ENCODE measurements around the gene GATAD2B.

GATAD2B gene

DNA sequence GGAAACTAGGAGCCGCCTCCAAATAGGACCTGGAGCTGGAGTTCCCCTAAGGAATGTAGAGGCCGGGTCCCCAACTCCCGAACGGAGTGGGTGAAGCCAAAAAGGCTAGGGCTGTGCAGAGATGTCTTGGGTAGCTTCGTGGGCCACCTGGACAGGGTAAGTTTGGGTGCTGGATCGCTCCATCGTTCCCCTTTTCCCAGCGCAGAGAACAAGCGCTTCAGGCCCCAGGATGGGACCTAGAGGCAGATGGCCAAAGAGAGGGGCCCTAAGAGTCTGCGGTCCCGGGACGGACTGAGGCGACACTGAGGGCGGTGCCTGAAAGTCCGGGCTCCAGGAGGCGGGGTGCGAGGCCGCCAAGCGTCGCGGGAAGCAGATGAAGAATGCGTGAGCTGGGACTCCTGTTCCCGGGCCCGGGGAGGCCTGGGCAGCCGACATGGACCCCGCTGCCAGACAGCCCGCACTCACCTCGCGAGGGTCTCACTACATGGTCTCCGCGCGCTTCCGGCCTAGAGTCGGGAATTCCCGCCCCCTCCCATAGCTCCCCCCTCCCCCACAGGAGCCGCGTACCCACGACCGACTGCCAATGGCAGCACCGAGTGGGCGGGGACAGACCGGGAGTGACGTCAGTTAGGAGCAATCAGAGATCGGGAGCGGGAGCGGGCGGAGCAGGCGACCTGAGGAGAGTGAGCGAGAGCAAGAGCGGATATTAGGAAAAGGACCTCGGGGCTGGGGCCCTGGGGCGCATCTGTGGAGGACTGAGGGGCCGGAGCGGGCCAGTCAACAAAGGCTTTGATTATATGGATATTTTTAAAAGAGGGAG, 40.5 kb upstream of the GATAD2B start, which contains the start of gene SLC39A1:
Gene SLC39A1 (minus strand): TSS at position 508 of the 820 bp plus-strand sequence. CDS start 822 bp downstream, outside the sequence.
- peak; percentile 61; the same call in 1 of the 2 replicates for TF ChIP-seq POLR2AphosphoS5 (IDR thresholded peaks at IDR 0.05; ENCODE audit: borderline replicate concordance, low read depth, low read length)
- TF ChIP-seq FOXP2 (optimal IDR thresholded peaks at IDR 0.05; ENCODE audit: control extremely low read depth, extremely low read length, insufficient read depth), result no peak
- H3K4me3 ChIP-seq, result peak within 1 kb of the TSS; percentile 93
- H3K9me3 ChIP-seq (ENCODE audit: low read depth, low read length), result no peaks in the 10 kb centered on the region
- peak within 1 kb of the TSS; percentile 27 for H3K27ac ChIP-seq
- peak; percentile 86 for DNase-seq (ENCODE audit: low read depth, low spot score)
- peaks cover 15% of the 10 kb centered on the region; the same call in 1 of the 2 replicates for H3K36me3 ChIP-seq (ENCODE audit: insufficient read depth, low read length)
- H3K9ac ChIP-seq (ENCODE audit: insufficient read length), result peak within 1 kb of the TSS; percentile 93

DNA sequence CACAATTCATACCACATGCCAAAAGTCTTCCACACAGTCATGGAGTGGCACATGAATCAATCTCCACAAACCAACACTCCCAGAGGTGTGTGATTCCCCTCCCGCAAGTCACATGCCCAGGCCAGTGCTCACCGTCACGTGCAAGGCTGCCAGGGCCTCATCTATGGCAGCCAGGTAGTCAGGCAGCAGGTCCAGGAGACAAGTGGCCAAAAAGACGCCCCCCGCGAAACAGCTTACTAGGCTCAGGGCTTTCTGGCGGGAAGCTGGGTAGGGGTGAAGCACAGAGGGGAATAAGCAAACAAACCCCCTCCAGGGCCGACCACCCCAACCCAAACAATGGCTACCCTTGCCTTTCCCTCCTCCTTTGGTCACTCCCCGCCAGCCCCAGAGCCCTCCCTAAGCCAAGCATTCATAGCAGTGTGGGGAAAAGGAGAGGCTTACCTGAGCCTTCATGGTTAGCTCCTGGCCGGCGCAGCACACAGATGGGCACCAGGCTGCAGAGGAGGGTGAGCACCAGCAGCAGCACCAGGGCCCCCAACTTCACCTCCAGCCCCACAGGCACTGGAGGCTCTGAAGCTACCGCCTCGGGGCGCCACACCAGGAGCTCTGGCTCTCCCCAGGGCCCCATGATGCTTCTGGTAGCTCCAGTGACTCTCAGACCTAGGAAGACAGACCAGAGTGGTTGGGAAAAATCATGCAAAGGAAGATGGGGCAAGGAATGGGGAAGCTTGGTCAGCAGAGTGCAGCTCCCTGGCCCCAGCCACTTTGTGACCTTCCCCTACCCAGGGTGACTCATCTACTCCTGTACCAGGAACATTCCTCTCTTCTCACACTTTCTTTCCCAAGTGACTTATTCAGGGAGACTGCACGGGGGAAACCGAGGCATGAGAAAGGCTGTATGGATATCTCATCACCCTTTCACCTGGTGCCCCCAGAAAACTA, 39.6 kb upstream of the GATAD2B start:
- Histone ChIP-seq H3K27ac (peak overlapping the region; percentile 27; the same call in 1 of the 2 replicates), H3K4me3 (peak overlapping the region; percentile 93), H3K36me3 (ENCODE audit: insufficient read depth, low read length) (peaks cover 15% of the 10 kb centered on the region; the same call in 1 of the 2 replicates), H3K9ac (ENCODE audit: insufficient read length) (peak overlapping the region; percentile 93), H3K9me3 (ENCODE audit: low read depth, low read length) (no peaks in the 10 kb centered on the region)
- DNase-seq (ENCODE audit: low read depth, low spot score), result no peak
- no peak for TF ChIP-seq FOXP2 (optimal IDR thresholded peaks at IDR 0.05; ENCODE audit: control extremely low read depth, extremely low read length, insufficient read depth)
- no peak for TF ChIP-seq EZH2 (IDR thresholded peaks at IDR 0.05)
- TF ChIP-seq POLR2AphosphoS5 (IDR thresholded peaks at IDR 0.05; ENCODE audit: borderline replicate concordance, low read depth, low read length), result no peak; the same call in 1 of the 2 replicates

DNA sequence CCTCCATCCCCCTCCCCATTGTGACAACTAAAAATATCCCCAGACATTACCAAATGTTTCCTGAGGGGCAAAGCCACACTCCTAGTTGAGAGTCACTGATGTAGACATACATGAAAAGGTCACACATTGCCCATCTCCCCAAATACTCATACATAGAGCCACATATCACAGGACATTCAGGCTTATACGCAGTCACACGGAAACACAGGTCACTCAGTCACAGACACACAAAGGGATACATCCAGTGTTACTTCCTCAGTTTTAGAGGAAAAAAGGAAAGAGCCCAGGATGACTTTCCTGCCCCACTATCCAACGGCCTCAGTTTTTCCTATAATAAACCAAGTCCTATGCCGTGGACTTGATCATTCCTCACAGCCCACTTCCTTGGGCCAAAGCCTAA, 38.6 kb upstream of the GATAD2B start:
- Histone ChIP-seq H3K4me3 (peak overlapping the region; percentile 93), H3K9me3 (ENCODE audit: low read depth, low read length) (no peaks in the 10 kb centered on the region), H3K36me3 (ENCODE audit: insufficient read depth, low read length) (peaks cover 15% of the 10 kb centered on the region; the same call in 1 of the 2 replicates), H3K9ac (ENCODE audit: insufficient read length) (peak overlapping the region; percentile 93), H3K27ac (0 out of 2 replicates have a peak overlapping the region, but pooled peaks have one; percentile 27)
- DNase-seq (ENCODE audit: low read depth, low spot score), result no peak
- TF ChIP-seq EZH2 (IDR thresholded peaks at IDR 0.05) (no peak), FOXP2 (optimal IDR thresholded peaks at IDR 0.05; ENCODE audit: control extremely low read depth, extremely low read length, insufficient read depth) (no peak), POLR2AphosphoS5 (IDR thresholded peaks at IDR 0.05; ENCODE audit: borderline replicate concordance, low read depth, low read length) (no peak)

DNA sequence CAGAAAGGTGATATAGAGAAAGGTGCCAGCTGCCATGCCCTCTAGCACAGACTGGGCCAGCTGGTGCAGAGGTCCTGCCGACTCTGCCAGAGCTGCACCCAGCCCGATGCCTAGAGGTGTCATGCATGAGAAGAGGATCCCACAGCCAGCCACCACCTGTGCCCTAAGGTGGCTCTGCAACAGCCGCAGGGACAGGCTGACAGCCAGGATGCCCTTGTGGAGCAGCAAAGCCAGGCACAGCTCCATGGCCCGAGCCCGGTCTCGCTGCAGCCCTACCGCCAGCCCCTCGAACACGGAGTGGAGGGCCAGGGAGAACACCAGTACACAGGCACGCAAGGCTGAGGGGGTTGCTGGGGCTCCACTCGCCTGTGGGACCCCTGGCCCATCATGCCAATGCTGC, 37.4 kb upstream of the GATAD2B start:
- H3K36me3 ChIP-seq (ENCODE audit: insufficient read depth, low read length), result peaks cover 15% of the 10 kb centered on the region; the same call in 1 of the 2 replicates
- no peak for DNase-seq (ENCODE audit: low read depth, low spot score)
- TF ChIP-seq FOXP2 (optimal IDR thresholded peaks at IDR 0.05; ENCODE audit: control extremely low read depth, extremely low read length, insufficient read depth) (no peak), EZH2 (IDR thresholded peaks at IDR 0.05) (no peak), POLR2AphosphoS5 (IDR thresholded peaks at IDR 0.05; ENCODE audit: borderline replicate concordance, low read depth, low read length) (no peak)
- H3K9ac ChIP-seq (ENCODE audit: insufficient read length), result no peak overlapping the region
- no peaks in the 10 kb centered on the region for H3K9me3 ChIP-seq (ENCODE audit: low read depth, low read length)
- no peak overlapping the region for H3K4me3 ChIP-seq
- no peak overlapping the region for H3K27ac ChIP-seq

GRCh38 chr1:153959454-153959853, 36.7 kb upstream of the GATAD2B start:
- DNase-seq (ENCODE audit: low read depth, low spot score), result no peak
- no peak overlapping the region for H3K4me3 ChIP-seq
- no peaks in the 10 kb centered on the region for H3K9me3 ChIP-seq (ENCODE audit: low read depth, low read length)
- H3K27ac ChIP-seq, result peak overlapping the region; percentile 80; the same call in 1 of the 2 replicates
- no peak overlapping the region for H3K9ac ChIP-seq (ENCODE audit: insufficient read length)
- TF ChIP-seq FOXP2 (optimal IDR thresholded peaks at IDR 0.05; ENCODE audit: control extremely low read depth, extremely low read length, insufficient read depth) (no peak), POLR2AphosphoS5 (IDR thresholded peaks at IDR 0.05; ENCODE audit: borderline replicate concordance, low read depth, low read length) (no peak), EZH2 (IDR thresholded peaks at IDR 0.05) (no peak)
- H3K36me3 ChIP-seq (ENCODE audit: insufficient read depth, low read length), result peaks cover 15% of the 10 kb centered on the region; the same call in 1 of the 2 replicates

- H3K9me3 ChIP-seq (ENCODE audit: low read depth, low read length), result no peaks in the 10 kb centered on the region
- peak overlapping the region; percentile 80 for H3K27ac ChIP-seq
- peak overlapping the region; percentile 58 for H3K9ac ChIP-seq (ENCODE audit: insufficient read length)
- TF ChIP-seq FOXP2 (optimal IDR thresholded peaks at IDR 0.05; ENCODE audit: control extremely low read depth, extremely low read length, insufficient read depth) (no peak), POLR2AphosphoS5 (IDR thresholded peaks at IDR 0.05; ENCODE audit: borderline replicate concordance, low read depth, low read length) (no peak), EZH2 (IDR thresholded peaks at IDR 0.05) (no peak)
- H3K4me3 ChIP-seq, result peak overlapping the region; percentile 97
- no peak for DNase-seq (ENCODE audit: low read depth, low spot score)
- peaks cover 15% of the 10 kb centered on the region; the same call in 1 of the 2 replicates for H3K36me3 ChIP-seq (ENCODE audit: insufficient read depth, low read length)
Measured at GRCh38 chr1:153958961-153959260, 36.1 kb upstream of the GATAD2B start.

DNA sequence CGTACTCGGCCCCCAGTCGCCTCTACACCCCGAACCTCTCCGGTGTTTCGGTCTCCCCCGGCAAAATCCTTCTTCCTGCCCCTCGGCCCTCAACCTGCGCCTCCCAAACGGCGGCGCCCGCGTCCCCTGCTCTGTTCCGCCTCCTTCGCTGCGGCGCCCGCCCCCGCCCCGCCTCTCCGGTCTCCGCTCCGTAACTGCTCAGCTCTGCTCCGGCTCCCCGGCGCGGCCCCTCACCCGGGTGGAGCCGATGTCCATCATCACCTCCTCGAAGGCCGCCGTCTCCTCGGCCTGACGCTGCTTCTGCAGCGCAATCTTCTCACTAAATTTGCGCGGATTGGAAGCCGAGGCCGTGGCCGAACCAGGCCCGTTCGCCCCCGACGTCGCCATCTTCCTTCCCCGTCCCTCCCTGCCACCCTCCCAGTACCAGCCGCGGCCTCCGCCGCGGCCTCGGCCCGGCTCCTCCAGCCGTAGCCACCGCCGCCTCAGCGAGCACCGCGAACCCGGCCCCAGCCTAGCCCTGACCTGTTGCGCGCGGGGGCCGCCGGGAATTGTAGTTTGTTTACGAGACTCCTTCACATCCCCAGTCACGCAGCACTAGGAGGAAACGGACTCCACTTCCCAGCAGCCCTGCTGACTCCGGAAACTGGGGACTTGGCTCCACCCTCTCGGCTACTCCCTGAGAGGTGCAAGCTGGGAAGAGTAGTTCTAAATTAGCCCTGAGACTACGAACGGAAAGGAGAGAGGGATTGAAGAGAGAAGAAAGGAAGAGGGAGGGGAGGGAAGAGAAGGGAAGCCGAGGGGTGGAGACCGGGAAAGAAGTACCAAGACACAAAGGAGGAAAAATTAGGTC, 35.6 kb upstream of the GATAD2B start, which contains the start of gene CRTC2:
Gene CRTC2 (minus strand): TSS at position 502 of the 850 bp plus-strand sequence. CDS start 115 bp downstream, at position 387.
- Histone ChIP-seq H3K4me3 (peak within 1 kb of the TSS; percentile 97), H3K9me3 (ENCODE audit: low read depth, low read length) (no peaks in the 10 kb centered on the region), H3K27ac (peak within 1 kb of the TSS; percentile 80), H3K36me3 (ENCODE audit: insufficient read depth, low read length) (peaks cover 15% of the 10 kb centered on the region; the same call in 1 of the 2 replicates), H3K9ac (ENCODE audit: insufficient read length) (peak within 1 kb of the TSS; percentile 91)
- DNase-seq (ENCODE audit: low read depth, low spot score), result peak; percentile 92
- TF ChIP-seq EZH2 (IDR thresholded peaks at IDR 0.05) (no peak), POLR2AphosphoS5 (IDR thresholded peaks at IDR 0.05; ENCODE audit: borderline replicate concordance, low read depth, low read length) (peak; percentile 82)
